Measurements from ENCODE around the gene PTPRG. TPM values are rescaled to one million over a fixed set of nuclear protein-coding genes. Genes with fewer than 3 reads are reported as not detected.

The PTPRG gene
- total and polyA plus RNA-seq, 2 of the 13 experiments (the other 11 are each of a cell fraction or from before 2014, with no cell fraction given) = 8.0 to 25.3 TPM

GRCh38 chr3:61629442-61629841 is 68.1 kb downstream of the PTPRG start:
- TF ChIP-seq ONECUT2 (CRISPR knock-in tag; IDR thresholded peaks at IDR 0.05) = no peak
- no peak for TF ChIP-seq ISL2 (CRISPR knock-in tag; IDR thresholded peaks at IDR 0.05)
- TF ChIP-seq NFATC3 (CRISPR knock-in tag; IDR thresholded peaks at IDR 0.05) = no peak
- no peak for TF ChIP-seq SRF (IDR thresholded peaks at IDR 0.05; ENCODE audit: low read depth, low read length)
- TF ChIP-seq E2F2 (CRISPR knock-in tag; IDR thresholded peaks at IDR 0.05; ENCODE audit: borderline replicate concordance) = no peak
- Histone ChIP-seq H3K4me2 (ENCODE audit: low read depth, low read length) (no peak overlapping the region), H2AFZ (ENCODE audit: low read length) (no peak overlapping the region), H3K4me1 (ENCODE audit: insufficient read depth, low read length) (peaks cover 58% of the 10 kb centered on the region), H3K9me3 (ENCODE audit: low read length) (0 out of 2 replicates have a peak, but pooled peaks cover 4% of the 10 kb centered on the region), H3K4me3 (replicated peaks in 1 of 3; ENCODE audit: insufficient read depth in 1 of 3, low read depth in 2 of 3, low read length in 3 of 3) (no peak overlapping the region), H3K79me2 (ENCODE audit: insufficient read depth, low read length) (peaks cover 9% of the 10 kb centered on the region), H3K27me3 (ENCODE audit: control insufficient read depth in 1 of 2, insufficient read depth in 2 of 2, low read length in 2 of 2) (no peaks in the 10 kb centered on the region), H3K36me3 (replicated peaks in 1 of 2; ENCODE audit: control insufficient read depth in 1 of 2, insufficient read depth in 2 of 2, low read length in 2 of 2) (no peaks in the 10 kb centered on the region; a peak in 1 of 5 replicates), H3K27ac (ENCODE audit: extremely low read length, insufficient read depth, low read length) (no peak overlapping the region), H3K9ac (ENCODE audit: insufficient read depth, low read depth, low read length) (no peak overlapping the region), H4K20me1 (ENCODE audit: insufficient read depth, low read length) (no peaks in the 10 kb centered on the region)
- POLR2A ChIA-PET = interaction anchor here (1.3 kb wide), 1 partner anchor 68 kb away, joined by 4 read pairs; the partner anchor contains the start of gene PTPRG
- DNase-seq (ENCODE audit: low spot score) (no peak), ATAC-seq (no peak), FAIRE-seq (no peak)
- in situ Hi-C loops (cut with HindIII; ENCODE audit: extremely low pct_ligation_motif_present, low pct_unique_long_range_greater_than_20kb) = no loop called here
- intact Hi-C loops (cut with micrococcal nuclease; ENCODE audit: unreplicated experiment) = loop anchor here (5.0 kb wide), 2 partner anchors 67 to 98 kb away; partner anchors contain the start of gene PTPRG
- CTCF ChIA-PET (ENCODE audit: low intra/inter-chr PET ratio, low total read pairs) = no interaction called here
- BruUV-seq (replicated peaks) = no TSS peak
- WGBS (ENCODE audit: low lambda C conversion rate) = 94% methylated on average over 4 of the region's 4 CpGs

- Histone ChIP-seq H3K4me3 (replicated peaks in 1 of 3; ENCODE audit: insufficient read depth in 1 of 3, low read depth in 2 of 3, low read length in 3 of 3) (no peak overlapping the region), H3K36me3 (replicated peaks in 1 of 2; ENCODE audit: control insufficient read depth in 1 of 2, insufficient read depth in 2 of 2, low read length in 2 of 2) (no peaks in the 10 kb centered on the region; a peak in 1 of 5 replicates), H3K79me2 (ENCODE audit: insufficient read depth, low read length) (peaks cover 12% of the 10 kb centered on the region), H3K4me1 (ENCODE audit: insufficient read depth, low read length) (peaks cover 54% of the 10 kb centered on the region), H2AFZ (ENCODE audit: low read length) (no peak overlapping the region), H4K20me1 (ENCODE audit: insufficient read depth, low read length) (no peaks in the 10 kb centered on the region), H3K4me2 (ENCODE audit: low read depth, low read length) (no peak overlapping the region), H3K9me3 (ENCODE audit: low read length) (0 out of 2 replicates have a peak, but pooled peaks cover 4% of the 10 kb centered on the region), H3K27me3 (ENCODE audit: control insufficient read depth in 1 of 2, insufficient read depth in 2 of 2, low read length in 2 of 2) (no peaks in the 10 kb centered on the region), H3K27ac (ENCODE audit: extremely low read length, insufficient read depth, low read length) (no peak overlapping the region), H3K9ac (ENCODE audit: insufficient read depth, low read depth, low read length) (no peak overlapping the region)
- no peak for ATAC-seq
- no peak for TF ChIP-seq NFAT5 (CRISPR knock-in tag; IDR thresholded peaks at IDR 0.05)
- no peak for TF ChIP-seq RBM39 (IDR thresholded peaks at IDR 0.05; ENCODE audit: low read depth, low read length, poor library complexity, severe bottlenecking)
- POLR2A ChIA-PET = no interaction called here
- no peak for DNase-seq (ENCODE audit: low spot score)
- WGBS (ENCODE audit: low lambda C conversion rate) = 99% methylated on average over 2 of the region's 2 CpGs
- CTCF ChIA-PET (ENCODE audit: low intra/inter-chr PET ratio, low total read pairs) = no interaction called here
- in situ Hi-C loops (cut with HindIII; ENCODE audit: extremely low pct_ligation_motif_present, low pct_unique_long_range_greater_than_20kb) = no loop called here
- FAIRE-seq = no peak
- BruUV-seq (replicated peaks) = no TSS peak
- intact Hi-C loops (cut with micrococcal nuclease; ENCODE audit: unreplicated experiment) = no loop called here
These were observed 69.9 kb downstream of the PTPRG start for GRCh38 chr3:61631108-61631769.

All from HepG2 (cell line).